IMR-90 (cell line): ENCODE measurements around the gene HOXB7. TPM values are rescaled to one million over a fixed set of nuclear protein-coding genes. Genes with fewer than 3 reads are reported as not detected.

Source experiments
- microRNA-seq, 2 experiments: library from miRNA; stranded (forward) in 1 of 2; unstranded in 1 of 2; fragments of 10-50 nt in 1 of 2; fragments of <30 nt in 1 of 2; gene quantifications in 1 of 2; microRNA quantifications in 1 of 2; one replicate each; pipeline versions ENCODE3 to v1.1.0; 2013 to 2020; ENCODE audit not compliant: insufficient read depth in 1 of 2, insufficient read length in 1 of 2, unreplicated experiment in 1 of 2
- polyA plus RNA-seq, 3 experiments: library from polyadenylated mRNA; depleted of rRNA; stranded (reverse); fragments of >200 nt; gene quantifications; 2 replicates each; pipeline ENCODE4 v1.2.3, GENCODE V29; 2012; ENCODE audit warnings: low replicate concordance in 1 of 3
- small RNA-seq, 5 experiments: library from RNA; depleted of rRNA; stranded (forward); fragments of <200 nt; gene quantifications; one replicate each; pipeline ENCODE3, GENCODE V24; 2012
- total RNA-seq: library from RNA; depleted of rRNA; stranded (reverse); fragments of >200 nt; gene quantifications from 2 replicates; pipeline ENCODE4 v1.2.3, GENCODE V29; 2012; rRNA removed

The HOXB7 gene
- total and polyA plus RNA-seq, 2 of the 4 experiments (the other 2 are of a cell fraction): 1.8 to 6.7 TPM

Small RNA genes lying within 50 kb of the gene (microRNA-seq; reads per million reads assigned to microRNA genes)
- 0 to 2.2 reads per million in 2 experiments for gene MIR196A1

Small RNA genes lying within 50 kb of the gene (small RNA-seq; reads per million reads assigned to genes)
- gene MIR196A1: 0 reads per million in 5 experiments

Other genes starting within 250 kb of the HOXB7 start
- gene SKAP1, start 180.8 kb downstream of the HOXB7 start, total RNA-seq: not detected in 2 replicates
- gene SKAP1, start 180.8 kb downstream of the HOXB7 start, polyA plus RNA-seq (2012; rRNA removed): not detected in 2 replicates
- not detected in 2 replicates for gene HOXB1, start 80.0 kb downstream of the HOXB7 start, total RNA-seq
- not detected in 2 replicates for gene HOXB1, start 80.0 kb downstream of the HOXB7 start, polyA plus RNA-seq (2012; rRNA removed)
- gene HOXB2, start 65.9 kb downstream of the HOXB7 start, total RNA-seq: 2.7 and 3.1 TPM in 2 replicates
- gene HOXB2, start 65.9 kb downstream of the HOXB7 start, polyA plus RNA-seq (2012; rRNA removed): 29.9 and 33.8 TPM in 2 replicates
- gene HOXB4, start 32.7 kb downstream of the HOXB7 start, total RNA-seq: 1.9 and 2.0 TPM in 2 replicates
- 7.8 and 8.5 TPM in 2 replicates for gene HOXB4, start 32.7 kb downstream of the HOXB7 start, polyA plus RNA-seq (2012; rRNA removed)
- 6.3 and 8.6 TPM in 2 replicates for gene HOXB3, start 20.8 kb downstream of the HOXB7 start, total RNA-seq
- 59.6 and 76.4 TPM in 2 replicates for gene HOXB3, start 20.8 kb downstream of the HOXB7 start, polyA plus RNA-seq (2012; rRNA removed)
- 0.54 and 0.56 TPM in 2 replicates for gene HOXB5, start 17.2 kb downstream of the HOXB7 start, total RNA-seq
- 18.0 and 18.1 TPM in 2 replicates for gene HOXB5, start 17.2 kb downstream of the HOXB7 start, polyA plus RNA-seq (2012; rRNA removed)
- gene HOXB6, start 6.0 kb downstream of the HOXB7 start, total RNA-seq: 11.1 and 11.9 TPM in 2 replicates
- 42.2 and 48.1 TPM in 2 replicates for gene HOXB6, start 6.0 kb downstream of the HOXB7 start, polyA plus RNA-seq (2012; rRNA removed)
- 0.54 and 0.56 TPM in 2 replicates for gene HOXB8, start 4.3 kb upstream of the HOXB7 start, total RNA-seq
- gene HOXB8, start 4.3 kb upstream of the HOXB7 start, polyA plus RNA-seq (2012; rRNA removed): 5.3 and 6.2 TPM in 2 replicates
- gene HOXB9, start 15.3 kb upstream of the HOXB7 start, total RNA-seq: under 0.01 TPM in 1 of 2 replicates, not detected in the other
- 0.05 and 0.07 TPM in 2 replicates for gene HOXB9, start 15.3 kb upstream of the HOXB7 start, polyA plus RNA-seq (2012; rRNA removed)
- not detected in 2 replicates for gene PRAC1, start 111.5 kb upstream of the HOXB7 start, total RNA-seq
- not detected in 2 replicates for gene PRAC1, start 111.5 kb upstream of the HOXB7 start, polyA plus RNA-seq (2012; rRNA removed)
- not detected in 2 replicates for gene PRAC2, start 112.2 kb upstream of the HOXB7 start, total RNA-seq
- gene PRAC2, start 112.2 kb upstream of the HOXB7 start, polyA plus RNA-seq (2012; rRNA removed): not detected in 2 replicates
- not detected in 2 replicates for gene HOXB13, start 117.7 kb upstream of the HOXB7 start, total RNA-seq
- gene HOXB13, start 117.7 kb upstream of the HOXB7 start, polyA plus RNA-seq (2012; rRNA removed): not detected in 2 replicates
- gene TTLL6, start 206.2 kb upstream of the HOXB7 start, total RNA-seq: not detected in 2 replicates
- gene TTLL6, start 206.2 kb upstream of the HOXB7 start, polyA plus RNA-seq (2012; rRNA removed): not detected in 2 replicates
- 32.2 and 53.4 TPM in 2 replicates for gene CALCOCO2, start 220.0 kb upstream of the HOXB7 start, total RNA-seq
- gene CALCOCO2, start 220.0 kb upstream of the HOXB7 start, polyA plus RNA-seq (2012; rRNA removed): 31.1 and 35.9 TPM in 2 replicates